HCT116 (cell line): ENCODE results near the gene EHD3.

Source experiments
- CTCF ChIP-seq, 3 experiments: fragments of 200-600 bp in 1 of 3; sonication (generic) in 1 of 3; IDR thresholded peaks in 2 of 3; conservative IDR thresholded peaks in 1 of 3; 2 replicates each; pipeline ENCODE4 v1.5.1; 2012 to 2017; ENCODE audit warnings: low read depth in 2 of 3, low read length in 2 of 3, antibody characterized with exemption in 1 of 3, borderline replicate concordance in 1 of 3, control low read depth in 1 of 3, mild to moderate bottlenecking in 1 of 3, mixed read lengths in 1 of 3, mixed run types in 1 of 3, moderate library complexity in 1 of 3; ENCODE audit not compliant: insufficient read depth in 1 of 3
- EZH2 ChIP-seq: fragments of 200-600 bp; sonication (generic); IDR thresholded peaks from 2 replicates; pipeline ENCODE4 v1.6.1; 2017; ENCODE audit warnings: antibody characterized with exemption, mixed run types
- JUND ChIP-seq: IDR thresholded peaks from 2 replicates; pipeline ENCODE4 v1.6.1; 2012
- POLR2A ChIP-seq: IDR thresholded peaks from 2 replicates; pipeline ENCODE4 v1.7.0; 2011; ENCODE audit warnings: borderline replicate concordance; ENCODE audit not compliant: insufficient read depth, insufficient read length; ENCODE audit errors: extremely low read depth
- SRF ChIP-seq: IDR thresholded peaks from 2 replicates; pipeline ENCODE4 v1.6.1; 2012; ENCODE audit warnings: low read depth
- TF ChIP-seq, protein P1 (sequence below): IDR thresholded peaks from 2 replicates; pipeline ENCODE4 v1.6.1; 2012

DNA sequence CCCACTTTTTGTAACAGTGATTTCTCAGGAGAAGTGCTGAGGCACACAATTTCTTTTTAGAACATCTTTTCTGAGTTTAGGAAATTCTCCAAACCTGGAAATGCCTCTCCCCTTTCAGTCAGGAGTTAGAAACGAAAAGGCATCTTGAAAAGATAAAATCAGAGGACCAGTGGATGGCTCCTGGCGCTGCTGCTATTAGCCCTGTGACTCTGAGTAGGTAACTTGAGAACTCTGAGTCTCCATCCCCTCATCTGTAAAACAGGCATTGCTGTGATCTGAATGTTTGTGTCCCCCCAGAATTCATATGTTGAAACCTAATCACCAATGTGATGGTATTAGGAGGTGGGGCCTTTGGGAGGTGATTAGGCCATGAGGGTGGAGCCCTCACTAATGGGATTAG is 50.2 kb downstream of the EHD3 start:
- TF ChIP-seq CTCF (IDR thresholded peaks at IDR 0.05 in 2 of 3, conservative IDR thresholded peaks at IDR 0.05 in 1 of 3; ENCODE audit: borderline replicate concordance in 1 of 3, insufficient read depth in 1 of 3, low read depth in 2 of 3, low read length in 2 of 3): no peak
- TF ChIP-seq, protein P1, sequence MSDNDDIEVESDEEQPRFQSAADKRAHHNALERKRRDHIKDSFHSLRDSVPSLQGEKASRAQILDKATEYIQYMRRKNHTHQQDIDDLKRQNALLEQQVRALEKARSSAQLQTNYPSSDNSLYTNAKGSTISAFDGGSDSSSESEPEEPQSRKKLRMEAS: no peak
- TF ChIP-seq EZH2: no peak
- TF ChIP-seq SRF: no peak
- TF ChIP-seq POLR2A: no peak
- TF ChIP-seq JUND: no peak
